ENCODE measurements around the gene IMP4.

The IMP4 gene

DNA sequence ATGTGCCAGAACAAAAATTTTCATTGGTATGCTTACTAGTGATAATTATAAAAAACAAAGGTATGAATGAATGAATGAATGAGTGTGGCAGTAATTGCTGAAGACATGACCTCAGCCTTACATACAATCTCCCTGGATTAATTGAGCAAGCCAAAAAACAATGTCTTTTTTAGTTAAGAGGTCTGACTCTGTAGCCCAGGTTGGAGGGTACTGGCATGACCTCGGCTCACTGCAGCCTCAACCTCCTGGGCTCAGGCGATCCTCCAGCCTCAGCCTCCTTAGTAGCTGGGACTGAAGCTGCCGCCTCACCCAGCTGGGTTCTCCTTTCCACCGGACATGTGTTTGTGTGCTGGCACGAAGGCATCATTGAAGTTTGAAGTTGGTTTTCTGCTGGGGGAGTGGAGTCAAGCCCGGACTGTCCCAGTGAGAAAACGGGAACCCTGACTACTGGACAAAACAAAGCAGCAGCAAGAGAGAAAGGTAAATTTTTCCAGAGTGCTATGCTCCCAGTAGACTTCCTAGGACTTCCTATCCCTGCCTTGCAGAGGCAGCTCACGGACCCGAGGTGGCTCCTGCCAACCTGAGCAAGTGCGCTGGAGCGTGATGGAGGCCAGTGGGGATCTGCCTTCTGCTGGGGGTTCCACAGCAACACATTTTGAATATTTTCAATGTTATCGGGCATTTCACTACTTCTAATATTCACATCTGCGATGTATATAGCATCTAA is 6.4 kb upstream of the IMP4 start:
- DNase-seq (ENCODE audit: low spot score) = no peak
- in situ Hi-C loops (cut with MboI; ENCODE audit: low pct_unique_long_range_greater_than_20kb, low sequenced_read_pairs, unreplicated experiment) = no loop called here
- TF ChIP-seq, protein P1, sequence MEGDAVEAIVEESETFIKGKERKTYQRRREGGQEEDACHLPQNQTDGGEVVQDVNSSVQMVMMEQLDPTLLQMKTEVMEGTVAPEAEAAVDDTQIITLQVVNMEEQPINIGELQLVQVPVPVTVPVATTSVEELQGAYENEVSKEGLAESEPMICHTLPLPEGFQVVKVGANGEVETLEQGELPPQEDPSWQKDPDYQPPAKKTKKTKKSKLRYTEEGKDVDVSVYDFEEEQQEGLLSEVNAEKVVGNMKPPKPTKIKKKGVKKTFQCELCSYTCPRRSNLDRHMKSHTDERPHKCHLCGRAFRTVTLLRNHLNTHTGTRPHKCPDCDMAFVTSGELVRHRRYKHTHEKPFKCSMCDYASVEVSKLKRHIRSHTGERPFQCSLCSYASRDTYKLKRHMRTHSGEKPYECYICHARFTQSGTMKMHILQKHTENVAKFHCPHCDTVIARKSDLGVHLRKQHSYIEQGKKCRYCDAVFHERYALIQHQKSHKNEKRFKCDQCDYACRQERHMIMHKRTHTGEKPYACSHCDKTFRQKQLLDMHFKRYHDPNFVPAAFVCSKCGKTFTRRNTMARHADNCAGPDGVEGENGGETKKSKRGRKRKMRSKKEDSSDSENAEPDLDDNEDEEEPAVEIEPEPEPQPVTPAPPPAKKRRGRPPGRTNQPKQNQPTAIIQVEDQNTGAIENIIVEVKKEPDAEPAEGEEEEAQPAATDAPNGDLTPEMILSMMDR (IDR thresholded peaks at IDR 0.05; ENCODE audit: extremely low read depth, insufficient read depth, missing control alignments) = no peak

DNA sequence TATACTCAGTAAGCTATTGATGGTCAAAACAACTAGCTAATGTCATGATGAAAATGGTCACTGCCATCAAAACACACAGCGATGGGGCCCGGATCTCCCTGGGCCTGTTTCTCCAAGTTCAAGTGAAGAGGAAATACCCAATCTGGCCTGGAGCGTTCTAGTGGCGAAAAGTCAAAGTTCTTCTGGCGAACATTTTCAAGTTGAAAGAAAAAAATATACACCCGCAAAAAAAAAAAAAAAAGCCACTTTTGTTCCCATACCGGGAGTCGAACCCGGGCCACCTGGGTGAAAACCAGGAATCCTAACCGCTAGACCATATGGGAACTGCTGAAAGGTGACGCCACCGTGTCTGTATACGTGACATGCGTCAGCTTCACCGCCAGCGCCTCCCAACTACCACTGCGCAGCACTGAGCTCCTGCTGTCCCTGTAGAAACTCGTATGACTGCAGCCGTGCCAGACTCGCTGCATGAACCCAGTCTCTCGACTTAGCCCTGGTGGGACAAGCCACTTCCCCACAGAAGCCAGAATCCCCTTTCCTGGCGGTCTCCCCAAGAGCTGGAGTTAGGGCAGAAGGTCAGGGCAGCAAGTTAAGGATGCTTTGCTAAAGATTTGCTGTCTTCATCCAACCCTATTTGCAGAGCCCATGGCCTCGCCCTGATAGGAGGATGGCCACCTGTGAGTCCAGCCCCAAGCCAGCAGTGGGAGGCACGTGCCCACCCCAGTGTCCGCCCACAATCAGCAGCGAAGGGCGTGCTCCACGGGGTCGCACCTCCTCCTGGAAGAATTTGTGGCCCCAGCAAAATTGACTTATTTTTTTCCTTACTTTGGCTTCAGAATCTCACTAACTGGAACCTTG is 5.6 kb upstream of the IMP4 start:
- in situ Hi-C loops (cut with MboI; ENCODE audit: low pct_unique_long_range_greater_than_20kb, low sequenced_read_pairs, unreplicated experiment) = no loop called here
- DNase-seq (ENCODE audit: low spot score) = peak; percentile 72
- TF ChIP-seq, protein P1 (IDR thresholded peaks at IDR 0.05; ENCODE audit: extremely low read depth, insufficient read depth, missing control alignments) = no peak

DNA sequence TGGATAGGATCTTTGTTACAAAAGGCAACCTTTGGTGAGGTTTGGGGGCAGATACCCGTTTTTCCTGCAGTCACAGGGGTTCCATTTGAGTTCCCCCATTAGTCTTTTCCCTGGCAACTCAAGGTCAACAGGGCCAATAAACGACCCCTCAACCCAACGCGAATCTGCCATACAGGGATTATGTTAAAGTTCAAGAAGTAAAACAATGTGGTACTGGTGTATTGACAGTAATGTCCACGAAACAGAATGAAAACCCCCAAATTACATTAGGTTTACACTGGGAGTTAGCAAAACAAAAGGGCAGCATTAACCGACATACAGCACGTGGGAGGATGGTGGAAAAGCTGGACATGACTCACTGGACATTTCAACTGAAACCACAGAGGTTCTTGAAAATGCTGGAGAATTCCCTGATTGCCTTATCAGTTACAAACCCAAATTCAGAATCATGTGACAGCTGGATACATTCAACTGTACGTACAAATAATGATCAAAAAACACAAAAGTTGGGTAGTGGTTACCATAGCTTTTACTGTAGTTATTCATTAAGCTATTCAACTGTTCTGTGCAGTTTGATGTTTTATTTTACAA is 4.9 kb upstream of the IMP4 start:
- DNase-seq (ENCODE audit: low spot score) = no peak
- TF ChIP-seq, protein P1 (IDR thresholded peaks at IDR 0.05; ENCODE audit: extremely low read depth, insufficient read depth, missing control alignments) = no peak
- in situ Hi-C loops (cut with MboI; ENCODE audit: low pct_unique_long_range_greater_than_20kb, low sequenced_read_pairs, unreplicated experiment) = no loop called here

DNA sequence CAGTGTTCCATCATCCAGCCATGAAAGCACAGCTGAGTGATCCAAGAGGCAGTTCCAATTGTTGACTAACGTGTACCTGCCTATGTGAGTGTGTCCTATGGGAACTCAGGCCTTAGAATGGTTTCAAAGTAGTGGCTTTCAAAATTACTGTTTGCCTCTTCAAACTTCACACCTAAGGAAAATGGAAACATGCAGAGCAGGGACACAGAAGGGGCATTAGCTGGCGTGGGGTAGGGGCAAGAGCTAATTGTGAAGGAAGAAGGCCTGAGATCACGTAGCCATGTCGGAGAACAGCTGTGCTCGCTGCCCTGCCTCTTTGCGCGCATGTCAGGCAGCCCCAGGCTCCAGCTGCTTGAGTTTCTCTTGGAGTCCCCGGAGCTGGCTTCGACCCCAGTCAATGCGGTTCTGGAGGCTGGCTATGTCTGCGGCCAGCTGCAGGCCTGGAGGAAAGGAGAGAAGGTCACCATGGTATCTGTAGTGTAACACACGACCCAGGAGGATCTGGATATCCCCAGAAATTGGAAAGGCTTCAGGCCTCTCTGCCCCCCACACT is 3.8 kb upstream of the IMP4 start:
- DNase-seq (ENCODE audit: low spot score) = no peak
- in situ Hi-C loops (cut with MboI; ENCODE audit: low pct_unique_long_range_greater_than_20kb, low sequenced_read_pairs, unreplicated experiment) = no loop called here
- TF ChIP-seq, protein P1 (IDR thresholded peaks at IDR 0.05; ENCODE audit: extremely low read depth, insufficient read depth, missing control alignments) = no peak

DNA sequence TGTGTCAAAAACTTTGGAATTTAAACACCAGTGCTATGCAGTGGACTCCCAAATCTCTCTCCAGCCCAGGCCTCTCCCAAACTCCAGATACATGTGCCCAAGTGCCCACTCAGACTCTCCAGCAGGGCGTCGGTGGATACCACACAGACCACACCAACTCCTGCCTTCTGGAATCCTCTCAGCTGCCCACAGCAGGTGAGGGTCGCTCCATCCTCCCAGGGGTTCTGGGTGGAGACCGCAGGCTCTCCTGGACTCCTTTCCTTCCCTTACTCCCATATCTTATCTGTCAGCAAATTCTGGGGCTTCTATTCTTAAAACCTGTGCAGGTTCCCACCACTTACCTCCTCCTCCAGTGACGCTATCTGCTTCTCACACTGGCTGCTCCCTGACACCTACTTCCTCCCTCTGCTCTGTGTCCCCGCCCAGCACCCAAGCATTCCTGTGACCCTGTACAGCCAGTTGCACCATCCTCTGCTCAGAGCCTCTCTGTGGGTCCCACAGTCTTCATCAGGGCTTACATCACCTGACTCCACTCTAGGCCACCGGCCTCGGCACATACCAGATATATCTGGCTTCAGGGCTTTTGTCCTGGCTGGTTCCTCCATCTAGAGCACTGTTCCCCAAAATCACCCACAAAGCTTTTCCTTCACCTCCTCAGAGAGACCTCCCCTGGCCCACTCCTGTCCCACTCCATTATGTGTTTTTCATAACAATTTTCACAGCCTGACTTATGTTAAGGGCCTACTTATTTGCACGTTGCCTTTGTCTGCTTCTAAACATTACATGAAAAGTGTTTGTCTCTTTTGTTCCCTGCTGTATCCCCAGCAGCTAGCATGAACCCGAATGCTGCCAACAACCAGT is 2.6 kb upstream of the IMP4 start:
- in situ Hi-C loops (cut with MboI; ENCODE audit: low pct_unique_long_range_greater_than_20kb, low sequenced_read_pairs, unreplicated experiment) = no loop called here
- TF ChIP-seq, protein P1 (IDR thresholded peaks at IDR 0.05; ENCODE audit: extremely low read depth, insufficient read depth, missing control alignments) = no peak
- no peak for DNase-seq (ENCODE audit: low spot score)
